Rectal smooth muscle tissue (tissue), 1 donor: ENCODE results near the gene FTSJ3.
A peak's percentile ranks its signal among the peaks of the same experiment; 100 is the strongest.

Source experiments
- H3K27ac ChIP-seq: one replicate; pipeline ENCODE4 v1.7.0; 2013; ENCODE audit warnings: low read depth, low read length, inconsistent platforms
- H3K27me3 ChIP-seq: one replicate; pipeline ENCODE4 v1.7.0; 2013; ENCODE audit warnings: low read length; ENCODE audit not compliant: control insufficient read depth, insufficient read depth
- H3K36me3 ChIP-seq: one replicate; pipeline ENCODE4 v1.7.0; 2013; ENCODE audit warnings: low read length; ENCODE audit not compliant: control insufficient read depth, insufficient read depth
- H3K4me1 ChIP-seq: one replicate; pipeline ENCODE4 v1.7.0; 2013; ENCODE audit warnings: low read length; ENCODE audit not compliant: control insufficient read depth, insufficient read depth
- H3K4me3 ChIP-seq: one replicate; pipeline ENCODE4 v1.7.0; 2013; ENCODE audit warnings: low read length
- H3K9ac ChIP-seq: one replicate; pipeline ENCODE4 v1.7.0; 2013; ENCODE audit warnings: low read length

FTSJ3 gene

GRCh38 chr17:63831505-63831904 lies 4.0 kb upstream of the FTSJ3 start:
- peaks cover 53% of the 10 kb centered on the region for H3K36me3 ChIP-seq
- no peak overlapping the region for H3K27ac ChIP-seq
- H3K9ac ChIP-seq: no peak overlapping the region
- no peaks in the 10 kb centered on the region for H3K27me3 ChIP-seq
- H3K4me1 ChIP-seq: peaks cover 10% of the 10 kb centered on the region
- no peak overlapping the region for H3K4me3 ChIP-seq

- H3K27ac ChIP-seq: no peak overlapping the region
Measured at GRCh38 chr17:63830904-63831491, 3.5 kb upstream of the FTSJ3 start.

GRCh38 chr17:63830278-63830677 lies 2.8 kb upstream of the FTSJ3 start:
- Histone ChIP-seq H3K27ac (no peak overlapping the region), H3K27me3 (no peaks in the 10 kb centered on the region), H3K4me1 (peaks cover 17% of the 10 kb centered on the region), H3K4me3 (no peak overlapping the region), H3K9ac (no peak overlapping the region), H3K36me3 (peaks cover 57% of the 10 kb centered on the region)

More at GRCh38 chr17:63830904-63831491, 3.5 kb upstream of the FTSJ3 start:
- no peak overlapping the region for H3K4me3 ChIP-seq
- peaks cover 53% of the 10 kb centered on the region for H3K36me3 ChIP-seq
- peaks cover 14% of the 10 kb centered on the region for H3K4me1 ChIP-seq
- H3K27me3 ChIP-seq: no peaks in the 10 kb centered on the region
- no peak overlapping the region for H3K9ac ChIP-seq

- Histone ChIP-seq H3K4me3 (no peak overlapping the region), H3K27me3 (no peaks in the 10 kb centered on the region), H3K9ac (no peak overlapping the region), H3K4me1 (peaks cover 17% of the 10 kb centered on the region), H3K27ac (no peak overlapping the region), H3K36me3 (peaks cover 61% of the 10 kb centered on the region)
Measured at GRCh38 chr17:63828936-63829335, 1.5 kb upstream of the FTSJ3 start.

- Histone ChIP-seq H3K36me3 (peaks cover 60% of the 10 kb centered on the region), H3K27ac (peak overlapping the region; percentile 96), H3K4me1 (peaks cover 17% of the 10 kb centered on the region), H3K4me3 (peak overlapping the region; percentile 69), H3K9ac (peak overlapping the region; percentile 61), H3K27me3 (no peaks in the 10 kb centered on the region)
Measured at GRCh38 chr17:63827801-63828221, 348 bp upstream of the FTSJ3 start.

GRCh38 chr17:63826468-63827001 lies 928 bp downstream of the FTSJ3 start:
- peaks cover 17% of the 10 kb centered on the region for H3K4me1 ChIP-seq
- H3K27ac ChIP-seq: peak overlapping the region; percentile 96
- peaks cover 58% of the 10 kb centered on the region for H3K36me3 ChIP-seq

GRCh38 chr17:63824362-63824761 lies 3.1 kb downstream of the FTSJ3 start:
- Histone ChIP-seq H3K4me1 (peaks cover 17% of the 10 kb centered on the region), H3K9ac (no peak overlapping the region), H3K4me3 (no peak overlapping the region), H3K36me3 (peaks cover 51% of the 10 kb centered on the region), H3K27me3 (no peaks in the 10 kb centered on the region), H3K27ac (no peak overlapping the region)

More at GRCh38 chr17:63826468-63827001, 928 bp downstream of the FTSJ3 start:
- no peaks in the 10 kb centered on the region for H3K27me3 ChIP-seq
- H3K4me3 ChIP-seq: peak overlapping the region; percentile 69
- peak overlapping the region; percentile 20 for H3K9ac ChIP-seq

- H3K9ac ChIP-seq: no peak overlapping the region
- no peaks in the 10 kb centered on the region for H3K27me3 ChIP-seq
- peaks cover 49% of the 10 kb centered on the region for H3K36me3 ChIP-seq
- no peak overlapping the region for H3K27ac ChIP-seq
- H3K4me1 ChIP-seq: peaks cover 16% of the 10 kb centered on the region
- H3K4me3 ChIP-seq: no peak overlapping the region
Measured at GRCh38 chr17:63823659-63824331, 3.7 kb downstream of the FTSJ3 start.

- Histone ChIP-seq H3K27me3 (no peaks in the 10 kb centered on the region), H3K4me1 (peaks cover 7% of the 10 kb centered on the region), H3K36me3 (peaks cover 62% of the 10 kb centered on the region), H3K27ac (no peak overlapping the region), H3K9ac (no peak overlapping the region), H3K4me3 (no peak overlapping the region)
Measured at GRCh38 chr17:63822537-63822936, 4.9 kb downstream of the FTSJ3 start.

GRCh38 chr17:63821804-63822203 lies 5.7 kb downstream of the FTSJ3 start:
- H3K36me3 ChIP-seq: peaks cover 69% of the 10 kb centered on the region
- peaks cover 7% of the 10 kb centered on the region for H3K4me1 ChIP-seq
- H3K27me3 ChIP-seq: no peaks in the 10 kb centered on the region
- H3K4me3 ChIP-seq: no peak overlapping the region
- no peak overlapping the region for H3K27ac ChIP-seq
- H3K9ac ChIP-seq: no peak overlapping the region

- Histone ChIP-seq H3K4me3 (no peak overlapping the region), H3K27ac (no peak overlapping the region), H3K27me3 (no peaks in the 10 kb centered on the region), H3K36me3 (peaks cover 77% of the 10 kb centered on the region), H3K9ac (no peak overlapping the region), H3K4me1 (peaks cover 3% of the 10 kb centered on the region)
Measured at GRCh38 chr17:63820963-63821561, 6.4 kb downstream of the FTSJ3 start.

- H3K27me3 ChIP-seq: no peaks in the 10 kb centered on the region
- no peak overlapping the region for H3K4me3 ChIP-seq
- H3K4me1 ChIP-seq: no peaks in the 10 kb centered on the region
- peaks cover 82% of the 10 kb centered on the region for H3K36me3 ChIP-seq
- H3K9ac ChIP-seq: no peak overlapping the region
- H3K27ac ChIP-seq: no peak overlapping the region
Measured at GRCh38 chr17:63819585-63820537, 7.6 kb downstream of the FTSJ3 start.
